Nephron progenitor cell (in vitro differentiated cells): ENCODE data around the gene GNAI2.
"Not testable (repeated sequence)": the region's sequence is repeated elsewhere in the genome, so short reads cannot be mapped to it uniquely, and the experiment has no call there.

Experiments
- DNase-seq: peaks from one replicate; pipeline ENCODE4 v3.0.0; 2021
- H3K27ac Mint-ChIP-seq: 2 replicates; pipeline ENCODE4 v1.8.0; 2021; ENCODE audit warnings: mild to moderate bottlenecking, moderate library complexity, mixed read lengths
- H3K27me3 Mint-ChIP-seq: 2 replicates; pipeline ENCODE4 v1.8.0; 2021; ENCODE audit warnings: mild to moderate bottlenecking, low read depth, mixed read lengths; ENCODE audit not compliant: poor library complexity
- H3K36me3 Mint-ChIP-seq: 2 replicates; pipeline ENCODE4 v1.8.0; 2021; ENCODE audit warnings: low read depth, mixed read lengths
- H3K4me1 Mint-ChIP-seq: 2 replicates; pipeline ENCODE4 v1.8.0; 2021; ENCODE audit warnings: mixed read lengths
- H3K4me3 Mint-ChIP-seq: 2 replicates; pipeline ENCODE4 v1.8.0; 2021; ENCODE audit warnings: mild to moderate bottlenecking, moderate library complexity, mixed read lengths
- H3K9me3 Mint-ChIP-seq: 2 replicates; pipeline ENCODE4 v1.8.0; 2021; ENCODE audit warnings: mild to moderate bottlenecking, moderate library complexity, mixed read lengths
- CTCF ChIP-seq: fragments of 200-600 bp; sonication (generic); IDR thresholded peaks from 2 replicates; pipeline ENCODE4 v1.5.0; 2021; ENCODE audit warnings: antibody characterized with exemption

The GNAI2 gene

DNA sequence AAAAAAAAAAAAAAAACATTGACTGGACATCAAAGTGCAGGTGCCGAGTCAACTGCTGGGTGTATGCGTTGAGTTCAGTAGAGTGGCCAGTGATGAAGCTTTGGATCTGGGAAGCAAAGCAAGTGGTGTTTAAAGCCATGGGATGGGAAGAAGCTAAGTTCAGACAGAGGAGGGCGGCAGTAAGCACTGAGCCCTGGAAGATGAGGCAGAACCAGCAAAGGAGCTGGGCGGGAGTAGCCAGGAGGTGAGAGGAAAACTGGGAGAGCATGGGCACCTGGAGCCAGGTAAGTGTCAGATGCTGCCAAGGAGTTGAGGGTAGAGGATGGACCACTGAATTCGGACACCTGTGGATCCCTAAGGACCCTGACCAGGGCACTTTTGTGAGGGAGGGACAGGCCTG lies 11.4 kb upstream of the GNAI2 start:
- no peaks in the 10 kb centered on the region for H3K36me3 Mint-ChIP-seq
- H3K4me3 Mint-ChIP-seq: peak overlapping the region; percentile 19
- no peaks in the 10 kb centered on the region for H3K9me3 Mint-ChIP-seq
- TF ChIP-seq CTCF: no peak
- no peak overlapping the region for H3K27ac Mint-ChIP-seq
- peaks cover 53% of the 10 kb centered on the region for H3K4me1 Mint-ChIP-seq
- H3K27me3 Mint-ChIP-seq: peaks cover 29% of the 10 kb centered on the region
- DNase-seq: no peak

DNA sequence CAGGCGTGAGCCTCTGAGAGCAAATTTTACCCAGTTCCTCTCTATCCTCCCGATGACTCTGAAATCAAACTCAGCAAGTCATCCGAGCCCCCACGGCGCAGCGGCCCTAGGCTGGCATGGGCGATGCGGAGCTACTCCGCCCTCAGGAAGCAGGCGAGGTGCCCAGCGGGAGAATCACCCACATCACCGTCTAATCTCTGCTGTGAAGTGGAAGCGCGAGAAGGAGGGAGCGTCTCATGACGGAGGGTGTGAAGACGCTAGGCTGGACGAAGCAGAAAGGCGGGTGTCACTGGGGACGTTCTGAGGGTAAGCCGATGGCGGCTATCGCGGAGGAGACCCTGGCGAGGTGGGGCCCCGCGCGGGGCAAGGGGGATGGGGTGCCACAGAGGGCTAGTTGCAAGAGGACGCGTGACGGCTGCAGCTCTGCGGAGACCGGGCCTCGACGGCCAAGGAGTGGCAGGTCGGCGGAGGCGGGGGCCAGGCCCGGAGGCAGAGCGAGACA lies 9.1 kb upstream of the GNAI2 start:
- Mint-ChIP-seq H3K9me3 (no peaks in the 10 kb centered on the region), H3K36me3 (no peaks in the 10 kb centered on the region), H3K4me1 (peaks cover 58% of the 10 kb centered on the region), H3K27me3 (peaks cover 29% of the 10 kb centered on the region), H3K27ac (no peak overlapping the region), H3K4me3 (peak overlapping the region; percentile 84)
- no peak for TF ChIP-seq CTCF
- DNase-seq: no peak

DNA sequence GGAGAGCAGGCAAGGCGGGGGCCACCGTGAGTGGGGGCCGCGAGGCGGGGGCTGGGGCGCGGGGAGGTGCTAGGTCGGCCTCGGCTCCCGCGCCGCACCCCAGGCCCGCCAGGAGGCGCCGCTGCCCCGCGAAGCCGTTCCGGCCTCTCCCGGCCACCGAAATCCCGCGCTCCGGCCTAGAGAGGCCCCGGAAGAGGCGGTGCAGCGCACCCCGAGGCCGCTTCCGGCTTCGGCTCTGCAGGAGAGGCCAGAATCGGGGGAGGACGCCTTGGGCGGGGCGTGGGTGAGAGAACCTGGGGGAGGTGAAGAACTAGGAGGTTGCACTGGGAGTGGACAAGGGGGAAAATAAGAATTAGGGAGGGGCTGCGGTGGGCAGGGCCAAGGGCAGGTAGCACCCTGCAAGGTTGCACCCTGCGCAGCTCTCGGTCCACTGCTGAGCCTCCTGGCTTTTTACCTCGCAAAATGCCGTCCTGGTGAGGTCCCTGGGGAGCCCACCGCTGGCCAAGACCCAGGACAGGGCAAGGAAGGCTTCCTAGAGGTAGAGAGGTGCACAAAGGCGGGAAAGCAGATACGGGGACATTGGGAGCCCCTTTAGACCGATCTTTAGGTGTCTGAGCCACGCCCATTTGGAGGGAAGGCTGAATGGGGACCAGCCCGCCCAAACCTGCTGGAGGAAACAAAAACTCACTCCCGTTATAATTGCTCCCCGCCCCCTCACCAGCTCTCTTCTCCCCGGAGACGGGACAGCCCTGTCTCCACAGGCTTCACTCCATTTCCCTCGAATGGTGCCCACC lies 8.4 kb upstream of the GNAI2 start:
- H3K4me1 Mint-ChIP-seq: peaks cover 62% of the 10 kb centered on the region
- peaks cover 29% of the 10 kb centered on the region for H3K27me3 Mint-ChIP-seq
- TF ChIP-seq CTCF: peak; percentile 70
- H3K9me3 Mint-ChIP-seq: no peaks in the 10 kb centered on the region
- peak overlapping the region; percentile 68 for H3K27ac Mint-ChIP-seq
- peak overlapping the region; percentile 88 for H3K4me3 Mint-ChIP-seq
- H3K36me3 Mint-ChIP-seq: no peaks in the 10 kb centered on the region
- peak; percentile 93 for DNase-seq

DNA sequence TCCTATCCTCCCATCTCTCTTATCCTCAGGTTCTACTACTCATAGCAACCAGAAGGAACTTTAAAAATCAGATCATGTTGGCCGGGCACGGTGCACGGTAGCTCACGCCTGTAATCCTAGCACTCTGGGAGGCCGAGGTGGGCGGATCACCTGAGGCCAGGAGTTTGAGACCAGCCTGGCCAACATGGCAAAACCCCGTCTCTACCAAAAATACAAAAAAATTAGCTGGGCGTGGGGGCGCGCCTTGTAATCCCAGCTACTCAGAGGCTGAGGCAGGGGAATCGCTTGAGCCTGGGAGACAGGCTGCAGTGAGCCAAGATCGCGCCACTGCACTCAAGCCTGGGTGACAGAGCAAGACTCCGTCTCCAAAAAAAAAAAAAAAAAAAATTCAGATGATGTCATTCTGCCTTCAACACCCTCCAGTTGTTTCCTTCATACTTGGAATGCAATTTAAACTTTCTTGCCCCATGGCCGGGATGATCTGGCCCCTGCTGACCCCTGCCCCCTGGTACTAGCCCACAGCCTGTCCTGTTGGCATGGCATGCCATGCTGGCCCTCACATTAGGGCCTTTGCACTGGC lies 7.7 kb upstream of the GNAI2 start:
- not testable (repeated sequence) for H3K9me3 Mint-ChIP-seq

GRCh38 chr3:50229490-50229889 lies 6.5 kb upstream of the GNAI2 start:
- DNase-seq: no peak
- Mint-ChIP-seq H3K27me3 (peaks cover 27% of the 10 kb centered on the region), H3K27ac (no peak overlapping the region), H3K4me1 (peaks cover 72% of the 10 kb centered on the region), H3K36me3 (no peaks in the 10 kb centered on the region), H3K9me3 (no peaks in the 10 kb centered on the region), H3K4me3 (peak overlapping the region; percentile 26)
- no peak for TF ChIP-seq CTCF

More for the DNA sequence above, 7.7 kb upstream of the GNAI2 start:
- peak overlapping the region; percentile 88 for H3K4me3 Mint-ChIP-seq
- peaks cover 68% of the 10 kb centered on the region for H3K4me1 Mint-ChIP-seq
- H3K27ac Mint-ChIP-seq: peak overlapping the region; percentile 77
- not testable (repeated sequence) for DNase-seq, H3K36me3 Mint-ChIP-seq
- H3K27me3 Mint-ChIP-seq: peaks cover 33% of the 10 kb centered on the region

- H3K27ac Mint-ChIP-seq: no peak overlapping the region
- H3K4me1 Mint-ChIP-seq: peaks cover 68% of the 10 kb centered on the region
- peaks cover 19% of the 10 kb centered on the region for H3K27me3 Mint-ChIP-seq
- H3K9me3 Mint-ChIP-seq: no peaks in the 10 kb centered on the region
- H3K4me3 Mint-ChIP-seq: no peak overlapping the region
- no peaks in the 10 kb centered on the region for H3K36me3 Mint-ChIP-seq
- TF ChIP-seq CTCF: no peak
- no peak for DNase-seq
Observed at GRCh38 chr3:50230104-50230793, 5.8 kb upstream of the GNAI2 start.
